Transverse colon (tissue), 4 donors: ENCODE measurements around the gene YLPM1. TPM values are rescaled to one million over a fixed set of nuclear protein-coding genes. Genes with fewer than 3 reads are reported as not detected.

Source experiments
- DNase-seq: peaks from one replicate; pipeline ENCODE4 v3.0.0-alpha.2; 2019
- H3K27ac ChIP-seq, 4 donors: fragments of 200-600 bp; sonication (generic); 2 replicates each; pipeline ENCODE4 v1.5.1; 2016 to 2018; ENCODE audit warnings: inconsistent platforms in 4 of 4
- H3K27me3 ChIP-seq: fragments of 200-600 bp; sonication (generic); 2 replicates; pipeline ENCODE4 v1.5.1; 2017; ENCODE audit warnings: inconsistent platforms
- H3K36me3 ChIP-seq, 4 donors: fragments of 200-600 bp; sonication (generic); 2 replicates each; pipeline ENCODE4 v1.5.1; 2017 to 2019; ENCODE audit warnings: inconsistent platforms in 4 of 4
- H3K4me1 ChIP-seq, 4 donors: fragments of 200-600 bp; sonication (generic); 2 replicates each; pipeline ENCODE4 v1.5.1; 2017 to 2020; ENCODE audit warnings: inconsistent platforms in 4 of 4
- H3K4me3 ChIP-seq, 4 donors: fragments of 200-600 bp; sonication (generic); 1 replicate in 1 of 4; 2 replicates in 3 of 4; pipeline versions ENCODE4 v1.5.1 to v1.6.1; 2017 to 2019; ENCODE audit warnings: inconsistent platforms in 4 of 4
- H3K9me3 ChIP-seq, 2 donors: fragments of 200-600 bp; sonication (generic); 2 replicates each; pipeline ENCODE4 v1.5.1; 2017 to 2019; ENCODE audit warnings: inconsistent platforms in 2 of 2
- CTCF ChIP-seq, 5 experiments: fragments of 200-600 bp in 3 of 5; fragments of 450-650 bp in 2 of 5; sonication (generic) in 3 of 5; IDR thresholded peaks; 1 replicate in 2 of 5; 2 replicates in 3 of 5; pipeline ENCODE4 v1.5.1; 2016 to 2017; ENCODE audit warnings: antibody characterized with exemption in 5 of 5, inconsistent platforms in 3 of 5, mild to moderate bottlenecking in 2 of 5, moderate library complexity in 1 of 5
- EP300 ChIP-seq: sonication (generic); formaldehyde crosslinking; IDR thresholded peaks from one replicate; pipeline ENCODE4 v1.6.1; 2017; ENCODE audit warnings: antibody characterized with exemption, low read depth
- POLR2A ChIP-seq: fragments of 450-650 bp; IDR thresholded peaks from one replicate; pipeline ENCODE4 v1.6.1; 2016; ENCODE audit warnings: antibody characterized with exemption, mild to moderate bottlenecking, moderate library complexity
- POLR2AphosphoS5 ChIP-seq, 3 donors: sonication (generic); formaldehyde crosslinking; IDR thresholded peaks; one replicate each; pipeline ENCODE4 v1.6.1; 2016; ENCODE audit warnings: antibody characterized with exemption in 3 of 3
- whole genome bisulfite sequencing, 2 donors: methylation state at CpG; one replicate each; pipeline ENCODE4 v1.1.5; 2018; ENCODE audit warnings: low coverage in 1 of 2; 5-methylcytosine and 5-hydroxymethylcytosine counted together
- in situ Hi-C, 4 donors: fragments of 200-750 bp; cut with MboI; loops; one replicate each; pipeline versions ENCODE4 v1.15.0 to v1.15.1; 2017; ENCODE audit warnings: low sequenced_read_pairs in 3 of 4, low pct_ligation_motif_present in 1 of 4, low pct_unique_long_range_greater_than_20kb in 1 of 4
- intact Hi-C: fragments of 100-400 bp; cut with DNase I; formaldehyde crosslinking; loops from one replicate; pipeline ENCODE4 v1.15.1; 2023; ENCODE audit warnings: low total_unique reads
- total RNA-seq, 4 donors: library from RNA; depleted of rRNA; stranded (reverse); fragments of >200 nt; gene quantifications; one replicate each; pipeline ENCODE4 v1.1.0, GENCODE V29; 2016

The YLPM1 gene
- total RNA-seq, 4 donors from 2014 or later = 26.1 to 62.4 (median 35.0) TPM

- no peak overlapping the region for H3K27ac ChIP-seq
- in situ Hi-C loops (loop anchor here in 1 of 4 donors (10.0 kb wide), 1 partner anchor 188 kb away; no protein-coding TSS in a partner anchor), intact Hi-C loops (no loop called here)
- peaks cover 0 to 5% (median 0%) of the 10 kb centered on the region in 4 donors for H3K36me3 ChIP-seq
- H3K9me3 ChIP-seq = no peaks in the 10 kb centered on the region
- 62 to 71% methylated on average over 4 to 7 of the region's 7 CpGs for WGBS, 2 donors
- peaks cover 0 to 22% (median 3%) of the 10 kb centered on the region in 4 donors for H3K4me1 ChIP-seq
- DNase-seq = no peak
- no peak overlapping the region for H3K4me3 ChIP-seq
- H3K27me3 ChIP-seq = no peaks in the 10 kb centered on the region
- TF ChIP-seq POLR2A (no peak), CTCF (IDR thresholded peaks at IDR 0.05) (no peak), POLR2AphosphoS5 (IDR thresholded peaks at IDR 0.05) (no peak), EP300 (no peak)
Measured at GRCh38 chr14:74792249-74793039, 29.3 kb downstream of the YLPM1 start.

DNA sequence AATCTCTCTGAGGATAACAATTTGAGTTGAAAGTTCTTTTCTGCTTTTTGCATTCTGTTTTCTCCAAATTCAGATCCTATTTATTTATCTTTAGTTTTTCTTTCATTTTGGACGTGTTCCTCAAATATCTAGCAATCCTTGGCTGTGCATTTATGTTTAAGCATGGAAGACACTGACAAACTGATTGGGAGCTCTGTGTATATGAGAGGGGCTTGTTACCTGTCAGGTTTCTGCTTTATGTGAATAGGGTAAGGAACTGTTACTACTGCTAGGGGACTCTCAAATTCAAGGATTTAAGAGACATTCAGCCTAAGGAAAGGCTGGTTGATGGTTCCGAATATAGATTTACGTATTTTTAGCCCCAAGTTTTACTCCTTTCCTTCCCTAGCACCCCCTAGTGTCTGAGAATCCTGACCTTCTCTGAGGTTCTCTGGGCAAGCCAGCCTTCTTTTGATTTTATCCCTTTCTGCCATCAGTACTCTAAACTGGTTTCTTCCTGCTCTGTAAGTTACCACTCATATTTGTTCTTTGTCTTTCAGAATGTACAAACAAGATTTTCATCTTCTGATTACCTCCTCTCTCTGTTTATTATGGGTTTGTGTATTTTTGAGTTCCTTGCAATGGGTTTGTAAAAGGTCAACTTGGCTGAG is 30.5 kb downstream of the YLPM1 start:
- no peak for DNase-seq
- TF ChIP-seq CTCF (IDR thresholded peaks at IDR 0.05) (peak in 1 of 5 experiments; percentile 18), EP300 (no peak)
- H3K4me1 ChIP-seq = peaks cover 0 to 22% (median 3%) of the 10 kb centered on the region in 4 donors
- no peak overlapping the region for H3K27ac ChIP-seq
- no peak overlapping the region for H3K4me3 ChIP-seq
- no peaks in the 10 kb centered on the region for H3K27me3 ChIP-seq
- in situ Hi-C loops = loop anchor here in 1 of 4 donors (10.0 kb wide), 1 partner anchor 189 kb away; no protein-coding TSS in a partner anchor
- WGBS, 2 donors = 43 to 76% methylated on average over 3 of the region's 3 CpGs
- intact Hi-C loops = no loop called here
- peaks cover 0 to 16% (median 3%) of the 10 kb centered on the region in 4 donors for H3K36me3 ChIP-seq
- H3K9me3 ChIP-seq = no peaks in the 10 kb centered on the region

GRCh38 chr14:74794947-74795346 is 31.8 kb downstream of the YLPM1 start:
- H3K27ac ChIP-seq = no peak overlapping the region
- WGBS, 2 donors = 94% methylated on average over 2 of the region's 2 CpGs
- H3K9me3 ChIP-seq = no peaks in the 10 kb centered on the region
- H3K36me3 ChIP-seq = peaks cover 0 to 19% (median 3%) of the 10 kb centered on the region in 4 donors
- no peaks in the 10 kb centered on the region for H3K27me3 ChIP-seq
- intact Hi-C loops (loop anchor here (5.0 kb wide), 1 partner anchor 952 kb away; no protein-coding TSS in a partner anchor), in situ Hi-C loops (loop anchor here in 1 of 4 donors (10.0 kb wide), 1 partner anchor 190 kb away; no protein-coding TSS in a partner anchor)
- H3K4me1 ChIP-seq = peaks cover 0 to 22% (median 3%) of the 10 kb centered on the region in 4 donors
- DNase-seq = no peak
- no peak overlapping the region for H3K4me3 ChIP-seq
- no peak for TF ChIP-seq CTCF (IDR thresholded peaks at IDR 0.05)
- TF ChIP-seq POLR2AphosphoS5 (IDR thresholded peaks at IDR 0.05) = no peak
- TF ChIP-seq EP300 = no peak
- TF ChIP-seq POLR2A = no peak

- in situ Hi-C loops (loop anchor here in 1 of 4 donors (10.0 kb wide), 1 partner anchor 195 kb away; no protein-coding TSS in a partner anchor), intact Hi-C loops (loop anchor here (5.0 kb wide), 1 partner anchor 948 kb away; no protein-coding TSS in a partner anchor)
- H3K4me1 ChIP-seq = no peaks in the 10 kb centered on the region
- no peak overlapping the region for H3K4me3 ChIP-seq
- no peaks in the 10 kb centered on the region for H3K9me3 ChIP-seq
- H3K27ac ChIP-seq = no peak overlapping the region
- H3K36me3 ChIP-seq = peaks cover 0 to 27% (median 12%) of the 10 kb centered on the region in 4 donors
- H3K27me3 ChIP-seq = no peaks in the 10 kb centered on the region
- no peak for DNase-seq
- TF ChIP-seq EP300 (no peak), POLR2AphosphoS5 (IDR thresholded peaks at IDR 0.05) (no peak), POLR2A (no peak), CTCF (IDR thresholded peaks at IDR 0.05) (no peak)
Measured at GRCh38 chr14:74799765-74800164, 36.6 kb downstream of the YLPM1 start.
